Measurements from ENCODE around the gene PPP2R2B.

DNA sequence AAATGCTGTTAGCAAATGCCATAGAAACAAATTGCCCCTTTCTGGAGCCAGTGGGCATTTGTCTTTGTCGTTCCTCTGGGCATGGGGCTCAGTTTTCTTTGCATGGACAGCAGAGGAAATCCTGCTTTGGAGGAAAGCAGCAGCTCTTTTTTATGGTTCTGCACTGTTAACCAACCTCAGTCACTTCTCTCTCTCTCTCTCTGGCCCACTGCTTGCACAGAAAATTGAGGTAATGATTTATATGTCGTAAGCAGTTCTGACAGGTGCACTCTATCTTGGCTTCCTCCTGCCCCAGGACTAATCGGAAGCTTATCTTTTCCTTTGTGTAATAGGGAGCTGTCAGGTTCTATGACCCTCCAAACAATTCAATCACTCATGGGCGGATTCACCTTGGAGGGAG lies 202.9 kb downstream of the PPP2R2B start:
- TF ChIP-seq EP300 (IDR thresholded peaks at IDR 0.05) (no peak), CTCF (IDR thresholded peaks at IDR 0.05) (no peak)

All from esophagus muscularis mucosa (tissue), 3 donors.